Measurements from ENCODE around the gene UBE2B.
"Not testable (repeated sequence)": the region's sequence is repeated elsewhere in the genome, so short reads cannot be mapped to it uniquely, and the experiment has no call there.

Gene UBE2B

GRCh38 chr5:134403951-134404350, 32.6 kb downstream of the UBE2B start:
- no peak for DNase-seq

GRCh38 chr5:134406390-134406789, 35.0 kb downstream of the UBE2B start:
- DNase-seq = no peak

DNA sequence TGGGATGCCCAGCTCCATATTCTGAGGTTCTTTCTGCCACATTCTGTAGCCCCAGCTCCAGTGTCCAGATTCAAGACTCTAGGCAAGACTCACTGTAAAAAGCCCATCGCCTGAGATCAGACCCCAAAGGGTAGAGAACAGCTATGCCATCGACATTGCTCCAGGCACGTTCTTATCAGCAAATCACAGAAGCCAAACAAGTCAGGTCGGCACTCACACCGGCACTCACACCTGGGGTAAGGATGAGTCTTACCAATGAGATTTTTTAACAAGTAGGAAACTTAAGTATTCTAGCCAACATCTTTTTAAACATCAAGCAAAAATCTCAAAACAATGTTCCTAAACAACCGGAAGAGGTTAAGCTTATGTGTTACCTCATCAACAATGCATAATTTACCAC, 38.0 kb downstream of the UBE2B start:
- DNase-seq = no peak

- no peak for DNase-seq
Observed at GRCh38 chr5:134410822-134411221, 39.5 kb downstream of the UBE2B start.

GRCh38 chr5:134411228-134411545, 39.8 kb downstream of the UBE2B start:
- no peak for DNase-seq

- DNase-seq = peak; percentile 75 to 86
Observed at GRCh38 chr5:134411546-134412266, 40.3 kb downstream of the UBE2B start, which contains the start of gene CDKN2AIPNL. TSS of gene CDKN2AIPNL (minus strand) at chr5:134411881. CDS start at chr5:134411854, 27 bp downstream.

DNA sequence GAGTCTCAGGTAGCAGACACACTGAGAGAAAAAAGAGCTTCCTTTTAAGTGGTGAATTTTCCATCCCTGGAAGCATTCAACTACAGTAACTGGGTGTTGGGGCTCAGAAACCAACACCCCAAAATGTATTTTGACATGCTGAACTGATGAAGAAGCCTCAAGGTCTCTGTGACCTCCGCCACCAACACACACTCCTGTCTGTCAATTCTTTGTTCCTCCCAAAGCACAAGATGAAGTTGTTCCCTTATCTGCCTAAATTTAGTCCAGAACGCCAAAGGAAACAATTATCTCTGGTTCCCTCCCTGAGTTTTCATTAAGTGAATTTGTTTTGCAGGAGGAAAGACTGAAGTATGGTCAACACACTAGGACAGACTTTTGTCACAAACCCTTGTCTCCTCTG, 41.7 kb downstream of the UBE2B start:
- no peak for DNase-seq

GRCh38 chr5:134417707-134418106, 46.3 kb downstream of the UBE2B start:
- DNase-seq = no peak

GRCh38 chr5:134418958-134419357, 47.6 kb downstream of the UBE2B start:
- no peak for DNase-seq

GRCh38 chr5:134420343-134420742, 49.0 kb downstream of the UBE2B start:
- DNase-seq = no peak

DNA sequence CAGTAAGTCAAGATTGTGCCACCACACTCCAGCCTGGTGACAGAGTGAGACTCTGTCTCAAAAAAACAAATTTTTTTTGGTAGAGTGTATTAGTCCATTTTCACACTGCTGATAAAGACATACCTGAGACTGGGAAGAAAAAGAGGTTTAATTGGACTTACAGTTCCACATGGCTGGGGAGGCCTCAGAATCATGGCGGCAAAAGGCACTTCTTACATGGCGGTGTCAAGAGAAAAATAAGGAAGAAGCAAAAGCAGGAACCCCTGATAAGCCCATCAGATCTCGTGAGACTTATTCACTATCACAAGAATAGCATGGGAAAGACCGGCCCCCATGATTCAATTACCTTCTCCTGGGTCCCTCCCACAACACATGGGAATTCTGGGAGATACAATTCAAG, 49.7 kb downstream of the UBE2B start:
- DNase-seq = not testable (repeated sequence)

GRCh38 chr5:134422791-134423365, 51.5 kb downstream of the UBE2B start:
- DNase-seq = no peak

DNA sequence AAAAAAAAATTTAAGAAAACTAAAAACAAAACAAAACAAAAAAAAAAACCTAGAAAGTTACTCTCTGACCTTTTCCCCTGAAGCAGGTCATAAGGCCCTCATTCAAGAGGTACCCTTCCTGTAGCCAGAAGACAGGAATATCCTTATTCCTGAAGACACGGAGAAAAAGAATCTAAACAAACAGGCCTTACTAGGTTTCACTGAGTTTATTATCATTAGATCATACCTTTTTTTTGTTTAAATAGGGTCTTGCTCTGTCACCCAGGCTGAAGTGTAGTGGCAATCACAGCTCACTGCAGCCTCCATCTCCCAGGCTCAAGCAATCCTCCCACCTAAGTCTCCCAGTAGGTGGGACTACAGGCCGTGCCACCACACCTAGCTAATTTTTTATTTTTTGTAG, 52.0 kb downstream of the UBE2B start:
- no peak for DNase-seq

- DNase-seq = no peak
Observed at GRCh38 chr5:134426361-134426760, 55.0 kb downstream of the UBE2B start.

- DNase-seq = no peak
Observed at GRCh38 chr5:134427540-134428041, 56.2 kb downstream of the UBE2B start.

DNA sequence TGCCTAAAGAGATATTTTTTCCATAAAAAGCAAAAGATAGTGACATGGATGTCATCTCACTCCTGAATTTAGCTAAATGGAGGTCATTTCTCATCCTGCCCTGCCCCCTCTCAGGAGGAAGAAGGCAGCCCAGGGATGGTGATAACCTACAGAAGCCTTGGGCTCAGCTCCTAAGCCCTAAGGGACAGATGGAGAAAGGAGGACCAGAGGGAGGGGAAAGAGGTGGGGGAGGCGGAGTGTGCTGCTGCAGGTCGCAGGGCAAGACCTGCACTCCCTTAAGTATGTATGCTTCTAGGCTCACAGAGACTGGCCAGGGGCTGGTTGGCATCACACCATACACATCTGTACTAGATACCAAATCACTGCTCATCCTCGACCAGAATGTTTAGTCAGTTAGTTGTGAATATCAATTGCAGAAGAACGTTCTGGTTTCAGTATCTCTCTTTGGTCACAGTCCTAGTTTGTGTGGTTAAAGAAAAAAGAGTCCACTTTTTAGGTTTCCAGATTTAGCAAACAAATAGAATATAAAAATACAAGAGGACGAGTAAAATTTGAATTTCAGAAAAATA, 58.7 kb downstream of the UBE2B start:
- no peak for DNase-seq

GRCh38 chr5:134432174-134432573, 60.8 kb downstream of the UBE2B start:
- no peak for DNase-seq

- DNase-seq = no peak
Observed at GRCh38 chr5:134432677-134433359, 61.4 kb downstream of the UBE2B start.

GRCh38 chr5:134435560-134435959, 64.2 kb downstream of the UBE2B start:
- no peak for DNase-seq

- DNase-seq = peak; percentile 55 to 65
Observed at GRCh38 chr5:134436523-134437339, 65.4 kb downstream of the UBE2B start.

DNA sequence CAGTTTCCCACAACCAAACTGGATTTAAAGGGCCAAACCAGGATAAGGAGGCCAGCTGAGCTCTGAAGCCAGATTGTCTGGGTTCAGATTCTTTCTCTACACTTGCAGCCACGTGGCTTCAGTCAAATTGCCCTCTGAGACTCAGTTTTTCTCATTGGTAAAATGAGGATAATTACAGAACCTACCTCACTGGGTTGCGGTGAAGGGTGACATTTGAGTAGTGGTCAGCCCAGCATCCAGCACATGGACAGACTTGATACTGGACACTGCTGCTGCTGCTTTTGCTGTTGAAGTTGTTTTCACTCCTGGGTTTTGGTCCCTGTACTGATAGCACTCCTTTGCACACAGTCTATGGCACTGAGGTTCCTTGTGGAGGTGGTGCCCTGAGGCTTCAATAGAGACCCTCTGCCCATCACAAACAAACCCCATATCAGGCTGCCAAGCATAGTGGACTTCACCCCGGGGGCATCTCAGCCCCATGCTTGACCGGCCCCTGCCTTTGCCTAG, 66.0 kb downstream of the UBE2B start:
- no peak for DNase-seq

- no peak for DNase-seq
Observed at GRCh38 chr5:134437847-134438581, 66.6 kb downstream of the UBE2B start.

Data from inflammatory macrophage treated with lipopolysaccharide for 1 hour (primary cell).